GM12891 (cell line): ENCODE results near the gene OLFM3.

Source experiments
- PAX5 ChIP-seq: IDR thresholded peaks from 2 replicates; pipeline ENCODE4 v1.6.1; 2011; ENCODE audit warnings: low read length, moderate library complexity, mild to moderate bottlenecking; ENCODE audit not compliant: insufficient read depth, severe bottlenecking
- POLR2A ChIP-seq: IDR thresholded peaks from 2 replicates; pipeline ENCODE4 v1.6.1; 2011; ENCODE audit warnings: low read depth, low read length, control low read depth
- POLR2AphosphoS5 ChIP-seq: IDR thresholded peaks from 2 replicates; pipeline ENCODE4 v1.6.1; 2011; ENCODE audit warnings: low read depth, low read length, control low read depth
- POU2F2 ChIP-seq: IDR thresholded peaks from 2 replicates; pipeline ENCODE4 v1.6.1; 2011; ENCODE audit warnings: low read depth, mild to moderate bottlenecking, control low read depth, low read length, moderate library complexity
- TAF1 ChIP-seq: IDR thresholded peaks from 2 replicates; pipeline ENCODE4 v1.6.1; 2011; ENCODE audit warnings: low read depth, low read length, control low read depth

DNA sequence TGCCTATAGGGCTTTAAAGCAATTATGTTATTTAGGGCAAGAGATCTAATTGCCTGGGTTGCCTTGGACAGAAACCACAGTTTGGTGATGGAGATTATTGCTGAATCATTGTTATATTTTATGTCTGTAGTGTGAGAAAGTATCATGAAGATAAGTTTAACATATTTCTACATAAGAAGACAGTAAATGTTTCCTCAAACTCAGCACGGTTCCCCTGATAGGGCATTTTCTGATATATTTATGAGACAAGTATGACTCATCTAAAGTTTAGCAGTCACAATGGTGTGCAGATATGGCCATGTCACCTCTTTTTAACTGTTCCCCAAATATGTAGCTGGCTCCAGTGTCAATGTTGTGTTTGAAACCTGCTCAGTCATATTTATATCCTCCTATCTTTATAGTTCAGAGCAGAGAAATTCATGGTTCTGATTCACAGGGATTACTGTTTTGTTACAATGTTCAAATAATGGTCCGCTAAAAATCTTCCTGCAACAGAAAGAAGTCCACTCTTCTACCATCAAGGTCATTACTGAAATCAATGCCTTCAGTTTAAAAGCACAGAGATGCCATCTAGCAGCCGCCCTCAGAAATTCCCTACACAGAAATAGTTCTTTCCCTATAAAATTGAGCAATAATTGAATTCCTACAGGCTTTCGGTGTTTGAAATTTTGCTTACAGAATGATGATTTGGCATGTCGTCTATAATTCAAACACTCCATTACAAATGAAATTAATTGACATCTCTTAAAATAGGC, 3.7 kb downstream of the OLFM3 start:
- no peak for TF ChIP-seq POLR2A
- TF ChIP-seq TAF1: no peak
- no peak for TF ChIP-seq POLR2AphosphoS5
- no peak for TF ChIP-seq PAX5
- TF ChIP-seq POU2F2: no peak
